Panc1 (cell line): ENCODE results near the gene GANC.

Experiments used
- CTCF ChIP-seq: fragments of 450-650 bp; IDR thresholded peaks from 2 replicates; pipeline ENCODE4 v1.5.1; 2017; ENCODE audit warnings: mild to moderate bottlenecking
- REST ChIP-seq, 2 experiments: IDR thresholded peaks; 2 replicates each; pipeline ENCODE4 v1.6.1; 2011 to 2012; ENCODE audit warnings: low read depth in 2 of 2, control low read depth in 1 of 2, low read length in 1 of 2, mild to moderate bottlenecking in 1 of 2, moderate library complexity in 1 of 2; ENCODE audit not compliant: insufficient read depth in 1 of 2

- TF ChIP-seq REST (IDR thresholded peaks at IDR 0.05; ENCODE audit: insufficient read depth in 1 of 2, low read depth in 2 of 2, low read length in 1 of 2) (no peak), CTCF (no peak)
These were observed 57.0 kb downstream of the GANC start for GRCh38 chr15:42329992-42330391.
